COLO668 (cell line): ENCODE data around the gene FHOD1.

ENCODE experiments used
- DNase-seq: peaks from one replicate; lab custom pipeline; 2025; ENCODE audit not compliant: unreplicated experiment; lab: John Stamatoyannopoulos, UW

Gene FHOD1

DNA sequence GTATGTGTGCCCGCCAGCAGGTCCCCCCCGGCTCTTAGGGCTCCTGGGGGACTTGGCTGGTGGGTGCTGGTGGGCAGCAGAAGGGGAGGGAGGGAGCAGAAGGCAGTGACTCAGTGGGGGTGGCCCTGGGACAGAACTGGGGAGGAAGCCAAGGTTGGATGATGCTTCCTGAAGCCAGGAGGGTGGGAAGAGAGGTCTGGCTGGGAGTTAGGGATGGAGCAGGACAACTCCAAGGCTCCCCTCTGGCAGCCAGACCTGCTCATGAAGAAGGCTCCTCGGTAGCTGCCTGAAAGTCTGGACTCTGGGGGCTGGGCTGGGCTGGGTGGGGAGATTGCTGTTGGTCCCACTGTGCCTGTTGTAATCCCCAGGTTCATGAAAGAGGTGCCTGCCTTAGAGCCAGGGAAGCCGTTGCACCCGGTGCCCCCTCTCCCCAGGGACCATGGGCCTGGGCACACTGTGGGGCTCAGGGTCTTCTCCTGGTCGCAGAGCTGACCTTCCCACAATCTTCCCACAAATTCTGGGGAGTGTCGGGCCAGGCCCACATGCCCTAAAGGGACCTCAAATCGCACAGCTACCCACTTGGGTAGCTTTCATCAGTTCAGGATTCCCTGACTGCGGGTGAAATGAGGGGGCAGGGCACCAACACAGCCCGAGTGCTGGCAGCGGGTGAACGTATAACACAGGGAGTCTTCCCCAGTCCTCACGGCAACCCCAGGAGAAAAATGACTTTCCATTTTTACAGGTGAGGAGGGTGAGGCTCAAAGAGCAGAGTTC, 30.9 kb upstream of the FHOD1 start:
- no peak for DNase-seq

DNA sequence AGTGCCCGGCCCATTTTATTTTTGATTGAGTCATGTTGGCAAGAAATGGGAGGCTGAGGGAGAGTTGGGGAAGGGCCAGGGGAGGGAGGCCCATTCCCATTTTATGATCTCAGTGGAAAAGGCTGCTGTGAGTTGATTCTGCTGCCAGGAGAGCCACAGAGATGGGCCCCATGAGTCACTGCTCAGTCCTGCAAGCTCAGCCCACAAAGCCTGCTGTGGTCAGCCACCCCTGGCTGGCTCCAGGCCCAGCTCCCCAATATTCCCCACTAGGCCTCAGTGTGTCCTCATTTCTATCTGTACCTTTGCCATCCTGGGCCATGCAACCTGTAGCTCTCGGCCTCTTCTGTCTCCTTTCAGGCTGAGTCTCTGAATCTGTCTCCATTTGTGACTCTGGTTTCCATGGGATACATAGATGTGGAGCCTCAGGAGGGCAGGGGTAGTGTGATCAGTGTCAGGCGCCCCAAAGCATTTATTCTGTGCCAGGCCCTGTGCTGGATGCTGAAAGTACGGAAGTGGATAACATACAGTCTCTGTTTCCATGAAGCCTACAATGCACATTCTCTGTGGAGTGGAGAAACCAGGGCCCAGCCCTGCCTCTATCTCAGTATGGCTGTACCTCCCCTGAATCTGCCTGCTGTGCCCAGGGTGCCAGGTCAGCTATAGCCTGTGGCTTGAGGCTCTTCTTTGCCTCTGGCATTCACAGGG, 30.2 kb upstream of the FHOD1 start:
- no peak for DNase-seq

DNA sequence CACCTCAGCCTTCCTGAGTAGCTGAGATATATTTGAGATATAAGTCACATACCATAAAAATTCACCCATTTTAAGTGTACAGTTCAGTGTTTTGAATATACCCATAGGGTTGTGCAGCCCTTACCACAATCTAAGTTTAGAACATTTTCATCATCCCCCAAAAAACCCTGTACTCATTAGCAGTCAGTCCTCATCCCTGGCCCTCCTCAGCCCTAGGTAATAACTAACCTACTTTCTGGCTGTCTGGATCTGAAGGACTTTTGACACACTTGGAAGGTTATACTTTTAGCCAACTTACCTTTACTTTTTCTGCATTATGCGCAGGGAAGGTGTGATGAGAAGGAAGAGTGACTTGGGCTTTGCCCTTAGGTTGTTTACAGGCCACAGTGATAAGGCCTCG, 28.0 kb upstream of the FHOD1 start:
- DNase-seq, result no peak

DNA sequence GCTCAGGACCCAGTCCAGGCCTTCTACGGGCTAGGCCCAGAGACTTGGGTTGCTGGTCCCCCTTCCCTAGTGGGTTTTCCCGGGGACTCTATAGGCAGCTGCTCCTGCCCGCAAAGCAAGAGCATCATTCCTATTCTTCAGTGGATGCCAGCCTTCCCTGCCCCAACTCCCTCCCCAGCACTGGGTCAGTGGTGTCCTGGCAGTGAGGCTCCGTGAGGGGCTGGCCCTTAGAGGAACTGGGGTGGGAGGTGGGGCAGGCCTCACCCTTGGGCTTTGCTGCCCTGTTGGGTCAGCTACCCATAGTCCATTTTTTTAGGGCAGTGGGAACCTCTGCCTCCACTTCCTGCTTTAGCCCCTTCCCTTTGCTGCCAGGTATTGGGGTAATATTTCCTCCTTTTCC, 24.2 kb upstream of the FHOD1 start:
- DNase-seq, result no peak

DNA sequence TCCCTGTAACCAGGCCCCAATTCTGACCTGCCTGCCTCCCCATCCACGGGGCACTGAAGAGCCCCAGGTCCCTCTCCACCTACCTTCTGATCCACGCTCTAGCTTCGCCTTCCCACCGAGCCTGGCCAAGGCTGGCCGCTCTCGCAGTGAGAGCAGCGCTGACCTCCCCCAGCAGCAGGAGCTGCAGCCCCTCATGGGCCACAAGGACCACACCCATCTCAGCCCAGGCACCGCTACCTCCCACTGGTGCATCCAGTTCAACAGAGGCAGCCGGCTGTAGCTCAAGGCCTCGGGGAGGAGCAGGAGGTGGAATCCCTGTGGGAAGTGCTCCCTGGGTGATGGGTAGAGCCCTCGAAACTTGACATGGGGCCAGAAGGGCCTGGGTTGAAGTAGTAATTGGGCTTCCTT, 23.7 kb upstream of the FHOD1 start:
- DNase-seq, result no peak

GRCh38 chr16:67269766-67270165, 22.5 kb upstream of the FHOD1 start:
- DNase-seq, result no peak

DNA sequence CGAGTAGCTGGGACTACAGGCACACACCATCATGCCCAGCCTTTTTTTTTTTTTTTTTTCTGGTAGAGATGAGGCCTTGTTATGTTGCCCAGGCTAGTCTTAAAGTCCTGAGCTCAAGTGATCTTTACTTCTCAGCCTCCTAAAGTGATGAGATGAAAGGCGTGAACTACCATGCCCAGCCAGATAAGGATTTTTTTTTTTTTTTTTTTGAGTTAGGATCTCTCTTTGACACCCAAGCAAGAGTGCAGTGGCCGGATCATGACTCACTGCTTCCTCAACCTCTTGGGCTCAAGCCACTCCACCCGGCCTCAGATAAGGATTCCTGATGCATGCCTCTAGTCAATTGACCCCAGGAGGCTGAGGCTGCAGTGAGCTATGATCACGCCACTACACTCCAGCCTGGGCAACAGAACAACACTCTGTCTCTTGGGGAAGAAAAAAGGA, 20.9 kb upstream of the FHOD1 start:
- no peak for DNase-seq

- DNase-seq, result no peak
Observed at GRCh38 chr16:67265834-67266233, 18.6 kb upstream of the FHOD1 start.

DNA sequence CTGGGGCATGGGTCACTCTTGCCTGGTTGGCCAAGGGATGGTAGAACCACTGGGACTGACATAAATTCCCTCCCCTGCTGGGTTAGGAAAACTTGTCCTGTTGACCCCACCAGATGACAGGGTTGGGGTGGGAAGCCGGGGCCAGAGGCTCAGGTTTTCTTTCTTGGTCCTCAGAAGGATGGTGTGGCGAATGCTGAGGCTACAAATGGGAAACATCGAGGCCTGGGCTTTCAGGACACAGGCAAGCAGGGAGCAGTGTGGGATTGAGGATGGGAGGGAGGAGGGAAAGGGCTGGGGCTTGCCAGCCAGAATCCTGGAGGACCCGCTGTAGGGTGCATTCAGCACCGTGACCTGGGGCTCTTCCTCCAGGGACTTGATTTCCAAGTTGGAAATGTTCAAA, 17.6 kb upstream of the FHOD1 start:
- DNase-seq, result no peak

- DNase-seq, result no peak
Observed at GRCh38 chr16:67264277-67264676, 17.0 kb upstream of the FHOD1 start.

DNA sequence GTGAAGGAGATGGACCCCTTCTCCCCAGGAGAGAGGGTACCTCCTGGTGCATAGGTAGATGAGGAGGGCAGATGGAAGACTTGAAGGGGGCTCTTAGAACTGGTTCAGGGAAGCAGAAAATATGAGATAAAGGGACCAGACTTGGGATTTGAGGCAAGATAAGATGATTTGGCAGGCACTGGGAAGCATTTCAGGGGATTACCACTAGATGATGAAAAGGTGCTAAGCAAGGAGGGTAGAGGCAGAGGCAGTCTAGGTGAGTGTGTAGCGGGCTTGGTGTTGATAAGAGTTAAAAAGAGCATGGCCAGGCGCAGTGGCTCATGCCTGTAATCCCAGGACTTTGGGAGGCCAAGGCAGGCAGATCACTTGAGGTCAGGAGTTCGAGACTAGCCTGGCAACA, 15.9 kb upstream of the FHOD1 start:
- DNase-seq, result no peak

DNA sequence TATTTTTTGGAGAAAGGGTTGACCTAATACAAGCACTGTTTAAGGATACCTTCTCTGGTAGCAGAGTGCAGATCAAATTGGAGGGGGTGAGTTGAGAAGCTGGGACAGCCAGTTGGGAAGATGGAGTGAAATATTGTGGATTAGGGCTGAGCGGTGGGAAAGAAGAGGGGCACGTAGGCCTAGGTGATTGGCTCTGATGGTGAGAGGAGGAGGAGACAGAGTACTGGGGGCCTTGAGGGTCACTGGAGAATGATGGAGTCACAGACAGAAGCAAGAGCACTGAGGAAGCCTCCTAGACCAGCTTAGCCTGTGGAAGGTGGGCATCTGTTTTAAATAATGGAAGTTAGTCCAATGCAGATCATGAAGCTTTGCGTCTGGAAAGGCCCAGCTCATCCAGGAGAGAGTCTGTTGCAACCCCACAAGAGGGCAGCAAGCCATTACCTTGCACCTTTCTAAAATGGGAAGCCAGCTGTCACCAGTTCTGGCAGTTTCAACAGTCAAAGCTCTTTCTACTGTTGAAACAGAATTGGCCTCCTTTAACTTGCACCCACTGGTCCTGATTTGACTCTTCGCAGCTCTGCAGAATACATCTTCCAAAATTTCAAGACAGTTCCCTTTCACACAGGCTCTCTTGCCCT, 13.3 kb upstream of the FHOD1 start:
- peak; percentile 37 for DNase-seq

- DNase-seq, result no peak
Observed at GRCh38 chr16:67259705-67260104, 12.4 kb upstream of the FHOD1 start.

DNA sequence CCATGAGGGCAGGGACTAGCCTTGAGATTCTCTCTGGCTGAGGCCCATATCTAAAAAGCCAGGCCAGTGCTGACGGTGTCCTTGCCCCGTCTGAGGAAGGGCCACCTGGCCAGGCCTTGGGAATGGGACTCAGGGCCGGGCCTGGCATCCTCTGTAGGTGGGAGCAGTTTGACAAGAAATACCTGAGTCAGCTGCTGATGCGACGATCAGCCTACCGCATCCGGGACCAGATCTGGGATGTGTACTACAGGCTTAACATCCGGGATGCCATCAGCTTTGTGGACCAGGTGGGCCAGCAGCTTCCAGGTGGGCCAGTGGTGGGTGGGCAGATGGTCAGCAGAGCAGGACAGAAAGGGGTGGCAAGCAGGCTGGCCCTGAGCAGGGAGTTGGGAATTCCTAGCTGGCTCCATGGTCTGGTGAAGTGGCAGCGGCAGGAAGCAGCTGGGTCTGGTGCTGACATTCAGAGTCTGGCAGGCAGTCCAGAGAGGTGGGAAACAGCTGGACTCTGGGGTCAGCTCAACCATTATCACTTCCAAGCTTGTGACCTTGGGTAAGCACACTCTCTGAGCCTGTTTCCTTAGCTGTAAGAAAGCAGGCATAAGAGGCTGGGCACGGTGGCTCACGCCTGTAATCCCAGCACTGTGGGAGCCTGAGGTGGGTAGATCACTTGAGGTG, 11.0 kb upstream of the FHOD1 start:
- no peak for DNase-seq

DNA sequence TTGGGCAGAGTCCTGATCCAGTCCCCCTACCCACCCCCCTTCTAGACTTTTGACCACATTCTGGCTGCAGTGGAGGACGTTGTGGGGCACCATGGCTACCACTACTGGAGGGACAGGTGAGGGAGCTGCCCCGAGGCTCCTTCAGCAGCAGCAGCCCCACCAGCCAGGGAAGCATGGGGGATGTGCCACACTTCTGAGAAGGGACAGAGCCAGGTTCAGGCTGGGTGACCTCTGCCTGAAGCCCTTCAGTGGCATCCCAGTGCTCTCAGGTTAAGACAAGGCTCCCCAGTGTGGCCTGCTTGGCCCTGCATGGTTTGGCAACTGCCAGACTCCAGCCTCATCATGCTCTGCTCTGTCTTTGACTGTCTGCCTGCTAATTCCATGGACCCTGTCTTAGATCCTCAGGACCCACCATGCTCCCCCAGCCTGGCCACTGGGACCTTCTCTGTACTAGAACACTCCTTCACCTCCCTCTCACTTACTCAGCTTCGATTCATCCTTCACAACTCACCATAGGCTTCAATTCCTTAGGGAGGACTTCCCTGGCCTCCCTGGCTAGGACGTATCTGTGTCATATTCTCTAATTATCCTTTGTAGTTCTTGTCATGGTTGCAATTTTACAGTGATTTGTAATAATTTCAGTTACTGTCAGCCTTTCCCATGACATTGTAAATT, 10.3 kb upstream of the FHOD1 start:
- no peak for DNase-seq

- no peak for DNase-seq
Observed at GRCh38 chr16:67256701-67257230, 9.5 kb upstream of the FHOD1 start.

DNA sequence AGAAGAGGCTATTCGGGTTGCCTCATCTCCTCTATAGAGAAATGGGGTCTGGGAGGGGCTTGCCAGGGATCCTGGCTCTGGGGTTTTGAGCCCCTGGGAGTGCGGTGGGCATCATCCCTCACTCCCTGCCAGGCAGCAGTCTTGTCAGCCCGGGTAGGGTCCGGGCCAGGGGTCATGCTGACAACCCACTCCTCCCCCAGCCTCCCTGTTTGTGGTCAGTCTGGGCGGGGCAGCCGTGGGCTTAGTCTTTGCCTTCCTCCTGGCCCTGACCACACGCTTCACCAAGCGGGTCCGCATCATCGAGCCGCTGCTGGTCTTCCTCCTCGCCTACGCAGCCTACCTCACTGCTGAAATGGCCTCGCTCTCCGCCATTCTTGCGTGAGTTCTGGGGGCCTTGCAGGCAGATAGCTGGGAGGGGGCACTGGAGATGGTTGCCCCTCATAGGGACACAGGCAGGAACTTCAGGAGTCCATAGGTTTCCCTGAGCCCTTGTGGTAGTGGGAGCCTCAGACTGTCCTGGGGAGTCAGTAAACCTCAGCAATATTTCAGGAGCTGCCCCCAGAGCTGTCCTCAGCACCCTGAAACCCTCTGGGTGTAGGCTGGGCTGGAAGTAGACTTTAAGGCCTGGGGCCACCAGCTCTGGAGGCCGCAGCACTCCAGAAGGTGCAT, 8.4 kb upstream of the FHOD1 start:
- no peak for DNase-seq

DNA sequence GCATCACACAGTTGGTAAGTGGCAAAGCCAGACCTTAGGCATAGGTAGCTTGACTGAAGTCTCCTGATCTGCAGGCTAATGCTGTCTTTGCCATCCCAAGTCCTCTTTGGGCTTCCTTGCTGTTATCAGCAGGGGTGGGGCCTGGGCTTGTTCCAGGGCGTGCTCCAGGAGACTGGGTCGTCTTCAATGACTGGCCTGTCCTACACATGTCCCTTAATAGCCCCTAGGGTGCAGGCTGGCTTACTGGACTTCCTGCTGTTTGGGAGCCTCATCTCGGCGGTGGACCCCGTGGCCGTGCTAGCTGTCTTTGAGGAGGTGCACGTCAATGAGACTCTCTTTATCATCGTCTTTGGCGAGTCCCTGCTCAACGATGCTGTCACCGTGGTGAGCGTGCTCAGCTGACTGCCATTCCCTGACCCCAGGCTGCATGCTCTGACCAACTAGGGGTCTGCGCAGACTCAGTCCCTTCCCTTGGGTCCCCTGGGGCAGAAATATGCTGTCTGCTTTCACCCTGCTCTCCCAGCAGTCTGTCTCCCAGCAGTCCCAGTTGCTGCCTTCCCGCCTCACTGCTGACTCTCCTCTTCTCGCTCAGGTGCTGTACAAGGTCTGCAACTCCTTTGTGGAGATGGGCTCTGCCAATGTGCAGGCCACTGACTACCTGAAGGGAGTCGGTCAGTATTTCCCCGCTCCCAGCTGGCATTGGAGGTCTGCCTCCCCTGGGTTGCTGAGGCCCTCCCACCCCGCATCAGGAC, 7.7 kb upstream of the FHOD1 start:
- no peak for DNase-seq
